HCT116 (cell line): ENCODE data around the gene OGN. TPM values are rescaled to one million over a fixed set of nuclear protein-coding genes. Genes with fewer than 3 reads are reported as not detected.

Source experiments
- ATAC-seq: fragments of 200-7000 bp; cut with Tn5 transposase; 2 replicates; pipeline ENCODE4 v1.9.1; 2020; ENCODE audit warnings: mild to moderate bottlenecking, moderate library complexity
- BruUV-seq: library from RNA; stranded (reverse); fragments of 400-500 nt; replicated peaks from 2 replicates; lab custom pipeline; 2021; lab: Mats Ljungman, UMichigan
- CTCF ChIA-PET: fragments of 300-600 bp; sonication (Branson Sonifier 250); formaldehyde crosslinking; loops from one replicate; lab custom pipeline; 2021; ENCODE audit warnings: antibody characterized with exemption; lab: Charles Lee
- POLR2A ChIA-PET: fragments of 300-600, 350-600 bp; sonication (Branson Sonifier 250); formaldehyde crosslinking; loops from one replicate; lab custom pipeline; 2021; ENCODE audit warnings: antibody characterized with exemption; lab: Charles Lee
- RAD21 ChIA-PET, 2 experiments: fragments of 300-600 bp; sonication (Branson Sonifier 250); formaldehyde crosslinking; loops; one replicate each; lab custom pipeline; 2023; ENCODE audit warnings: low total read pairs in 2 of 2; ENCODE audit not compliant: uncharacterized antibody in 2 of 2, unreplicated experiment in 2 of 2, low non-redundant PET in 1 of 2; lab: Charles Lee
- DNase-seq: peaks from one replicate; pipeline ENCODE4 v3.0.0-alpha.2; 2010; ENCODE audit warnings: low read depth, low spot score
- H2AFZ ChIP-seq: fragments of 200-600 bp; shearing (Covaris generic), sonication (generic); 2 replicates; pipeline ENCODE4 v1.6.1; 2017; ENCODE audit warnings: low read depth, mixed run types, mixed read lengths, antibody characterized with exemption, low read length; ENCODE audit not compliant: poor library complexity, severe bottlenecking
- H3K27ac ChIP-seq: 2 replicates; pipeline ENCODE4 v1.5.1; 2012; ENCODE audit warnings: low read depth, low read length
- H3K27me3 ChIP-seq: fragments of 200-600 bp; sonication (generic); 2 replicates; pipeline ENCODE4 v1.6.1; 2016; ENCODE audit warnings: mixed run types, low read length, mixed read lengths; ENCODE audit not compliant: insufficient read depth
- H3K36me3 ChIP-seq, 2 experiments: fragments of 200-500 bp in 1 of 2; fragments of 200-600 bp in 1 of 2; sonication (Bioruptor generic) in 1 of 2; sonication (generic) in 1 of 2; 2 replicates each; pipeline versions ENCODE4 v1.5.1 to v1.6.1; 2014 to 2016; ENCODE audit warnings: low read length in 2 of 2, inconsistent platforms in 1 of 2, mixed read lengths in 1 of 2, mixed run types in 1 of 2; ENCODE audit not compliant: insufficient read depth in 2 of 2, control insufficient read depth in 1 of 2
- H3K4me1 ChIP-seq, 2 experiments: fragments of 200-600 bp in 1 of 2; sonication (generic) in 1 of 2; 2 replicates each; pipeline versions ENCODE4 v1.5.1 to v1.6.1; 2012 to 2017; ENCODE audit warnings: low read length in 2 of 2, inconsistent platforms in 1 of 2, mild to moderate bottlenecking in 1 of 2, mixed read lengths in 1 of 2, mixed run types in 1 of 2, moderate library complexity in 1 of 2; ENCODE audit not compliant: insufficient read depth in 2 of 2, control insufficient read depth in 1 of 2
- H3K4me2 ChIP-seq: fragments of 200-600 bp; sonication (generic); 2 replicates; pipeline ENCODE4 v1.6.1; 2017; ENCODE audit warnings: mixed run types, low read length, mixed read lengths
- H3K4me3 ChIP-seq, 2 experiments: fragments of 200-600 bp in 1 of 2; sonication (generic) in 1 of 2; replicated peaks in 1 of 2; 2 replicates each; pipeline ENCODE4 v1.5.1; 2011 to 2016; ENCODE audit warnings: low read length in 2 of 2, control low read depth in 1 of 2, low read depth in 1 of 2, mild to moderate bottlenecking in 1 of 2, mixed read lengths in 1 of 2, mixed run types in 1 of 2
- H3K79me2 ChIP-seq: fragments of 200-600 bp; sonication (generic); 2 replicates; pipeline ENCODE4 v1.6.1; 2017; ENCODE audit warnings: mild to moderate bottlenecking, mixed run types, low read length, moderate library complexity, mixed read lengths; ENCODE audit not compliant: insufficient read depth
- H3K9ac ChIP-seq: fragments of 200-600 bp; sonication (generic); 2 replicates; pipeline ENCODE4 v1.6.1; 2016; ENCODE audit warnings: low read length, mixed read lengths
- H3K9me2 ChIP-seq: fragments of 200-600 bp; sonication (generic), shearing (Covaris generic); 2 replicates; pipeline ENCODE4 v1.6.1; 2017; ENCODE audit warnings: mixed run types, mild to moderate bottlenecking, moderate library complexity; ENCODE audit not compliant: insufficient read depth
- H3K9me3 ChIP-seq, 2 experiments: fragments of 200-500 bp in 1 of 2; fragments of 200-600 bp in 1 of 2; sonication (Bioruptor generic) in 1 of 2; sonication (generic) in 1 of 2; 2 replicates each; pipeline ENCODE4 v1.6.1; 2014 to 2017; ENCODE audit warnings: low read length in 2 of 2, mixed read lengths in 2 of 2, inconsistent platforms in 1 of 2, low read depth in 1 of 2, mild to moderate bottlenecking in 1 of 2, mixed run types in 1 of 2, moderate library complexity in 1 of 2; ENCODE audit not compliant: control insufficient read depth in 1 of 2, insufficient read depth in 1 of 2
- H4K20me1 ChIP-seq: fragments of 200-600 bp; sonication (generic), shearing (Covaris generic); 2 replicates; pipeline ENCODE4 v1.6.1; 2017; ENCODE audit warnings: mixed run types, mild to moderate bottlenecking, moderate library complexity; ENCODE audit not compliant: insufficient read depth
- CEBPB ChIP-seq: IDR thresholded peaks from 2 replicates; pipeline ENCODE4 v1.6.1; 2012; ENCODE audit warnings: low read depth
- EGR1 ChIP-seq: IDR thresholded peaks from 2 replicates; pipeline ENCODE4 v1.6.1; 2012; ENCODE audit warnings: low read depth
- ELF1 ChIP-seq: IDR thresholded peaks from 2 replicates; pipeline ENCODE4 v1.6.1; 2012; ENCODE audit warnings: low read depth, borderline replicate concordance
- EZH2 ChIP-seq: fragments of 200-600 bp; sonication (generic); IDR thresholded peaks from 2 replicates; pipeline ENCODE4 v1.6.1; 2017; ENCODE audit warnings: antibody characterized with exemption, mixed run types
- FOSL1 ChIP-seq: IDR thresholded peaks from 2 replicates; pipeline ENCODE4 v1.6.1; 2012; ENCODE audit warnings: low read depth
- JUND ChIP-seq: IDR thresholded peaks from 2 replicates; pipeline ENCODE4 v1.6.1; 2012
- POLR2AphosphoS5 ChIP-seq: IDR thresholded peaks from 2 replicates; pipeline ENCODE4 v1.6.1; 2011; ENCODE audit warnings: mild to moderate bottlenecking, low read depth, low read length, moderate library complexity
- SIN3A ChIP-seq: IDR thresholded peaks from 2 replicates; pipeline ENCODE4 v1.6.1; 2012; ENCODE audit warnings: low read depth
- TCF7L2 ChIP-seq: IDR thresholded peaks from 2 replicates; pipeline ENCODE4 v1.7.0; 2011; ENCODE audit warnings: borderline replicate concordance, inconsistent platforms; ENCODE audit not compliant: insufficient read depth, insufficient read length; ENCODE audit errors: extremely low read depth
- ZFX ChIP-seq: fragments of 450-650 bp; IDR thresholded peaks from 2 replicates; pipeline ENCODE4 v1.6.1; 2017
- intact Hi-C: fragments of 100-400 bp; cut with micrococcal nuclease; formaldehyde crosslinking; loops from 2 replicates; pipeline ENCODE4 v1.10.0; 2022
- total RNA-seq: library from RNA; stranded (reverse); gene quantifications from one replicate; pipeline ENCODE4 v1.2.1, GENCODE V29; 2021; ENCODE audit not compliant: unreplicated experiment
- TF ChIP-seq, protein P1 (sequence below): IDR thresholded peaks from 2 replicates; pipeline ENCODE4 v1.6.1; 2012; ENCODE audit warnings: low read depth
- TF ChIP-seq, protein P2 (sequence below): IDR thresholded peaks from 2 replicates; pipeline ENCODE4 v1.6.1; 2011; ENCODE audit warnings: mild to moderate bottlenecking, low read length, moderate library complexity; ENCODE audit not compliant: insufficient replicate concordance; ENCODE audit errors: extremely low read depth

Gene OGN
- total RNA-seq, 1 experiment from 2014 or later: 0.15 TPM

DNA sequence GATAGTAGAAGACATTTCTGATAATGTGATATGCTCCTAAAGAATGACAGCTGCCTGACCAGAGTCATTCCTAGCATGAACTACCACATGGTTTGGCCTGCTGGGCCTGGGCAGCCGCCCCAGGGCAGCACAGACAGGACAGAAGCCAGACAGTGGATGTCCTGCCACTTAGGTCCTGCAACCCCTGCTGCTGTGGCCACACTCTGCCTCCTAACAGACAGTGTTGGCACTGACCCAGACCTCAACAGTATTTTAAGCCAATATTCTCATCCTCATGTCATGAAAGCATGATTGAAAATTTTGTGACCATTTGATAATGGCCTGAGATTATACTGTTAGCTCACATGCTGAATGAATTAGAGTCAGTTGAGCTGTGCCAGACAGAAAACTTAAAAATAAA, 62.8 kb downstream of the OGN start:
- intact Hi-C loops: no loop called here
- H3K9me3 ChIP-seq: peaks cover 0 to 9% of the 10 kb centered on the region in 2 experiments; a peak in 1 of 4 replicates
- no peaks in the 10 kb centered on the region for H3K27me3 ChIP-seq
- no peak overlapping the region for H2AFZ ChIP-seq
- no peak overlapping the region for H3K4me2 ChIP-seq
- no peak for DNase-seq
- no peaks in the 10 kb centered on the region for H4K20me1 ChIP-seq
- RAD21 ChIA-PET: no interaction called here
- H3K27ac ChIP-seq: no peak overlapping the region
- peaks cover 0 to 19% of the 10 kb centered on the region in 2 experiments; a peak in 2 of 4 replicates for H3K36me3 ChIP-seq
- no peak overlapping the region for H3K4me3 ChIP-seq
- TF ChIP-seq ZFX: no peak
- TF ChIP-seq TCF7L2: no peak
- no peak for TF ChIP-seq JUND
- TF ChIP-seq, protein P1, sequence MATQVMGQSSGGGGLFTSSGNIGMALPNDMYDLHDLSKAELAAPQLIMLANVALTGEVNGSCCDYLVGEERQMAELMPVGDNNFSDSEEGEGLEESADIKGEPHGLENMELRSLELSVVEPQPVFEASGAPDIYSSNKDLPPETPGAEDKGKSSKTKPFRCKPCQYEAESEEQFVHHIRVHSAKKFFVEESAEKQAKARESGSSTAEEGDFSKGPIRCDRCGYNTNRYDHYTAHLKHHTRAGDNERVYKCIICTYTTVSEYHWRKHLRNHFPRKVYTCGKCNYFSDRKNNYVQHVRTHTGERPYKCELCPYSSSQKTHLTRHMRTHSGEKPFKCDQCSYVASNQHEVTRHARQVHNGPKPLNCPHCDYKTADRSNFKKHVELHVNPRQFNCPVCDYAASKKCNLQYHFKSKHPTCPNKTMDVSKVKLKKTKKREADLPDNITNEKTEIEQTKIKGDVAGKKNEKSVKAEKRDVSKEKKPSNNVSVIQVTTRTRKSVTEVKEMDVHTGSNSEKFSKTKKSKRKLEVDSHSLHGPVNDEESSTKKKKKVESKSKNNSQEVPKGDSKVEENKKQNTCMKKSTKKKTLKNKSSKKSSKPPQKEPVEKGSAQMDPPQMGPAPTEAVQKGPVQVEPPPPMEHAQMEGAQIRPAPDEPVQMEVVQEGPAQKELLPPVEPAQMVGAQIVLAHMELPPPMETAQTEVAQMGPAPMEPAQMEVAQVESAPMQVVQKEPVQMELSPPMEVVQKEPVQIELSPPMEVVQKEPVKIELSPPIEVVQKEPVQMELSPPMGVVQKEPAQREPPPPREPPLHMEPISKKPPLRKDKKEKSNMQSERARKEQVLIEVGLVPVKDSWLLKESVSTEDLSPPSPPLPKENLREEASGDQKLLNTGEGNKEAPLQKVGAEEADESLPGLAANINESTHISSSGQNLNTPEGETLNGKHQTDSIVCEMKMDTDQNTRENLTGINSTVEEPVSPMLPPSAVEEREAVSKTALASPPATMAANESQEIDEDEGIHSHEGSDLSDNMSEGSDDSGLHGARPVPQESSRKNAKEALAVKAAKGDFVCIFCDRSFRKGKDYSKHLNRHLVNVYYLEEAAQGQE: no peak
- TF ChIP-seq CEBPB: no peak
- no peak for TF ChIP-seq FOSL1
- TF ChIP-seq ELF1: no peak
- no peak for TF ChIP-seq SIN3A
- TF ChIP-seq POLR2AphosphoS5: no peak
- TF ChIP-seq, protein P2, sequence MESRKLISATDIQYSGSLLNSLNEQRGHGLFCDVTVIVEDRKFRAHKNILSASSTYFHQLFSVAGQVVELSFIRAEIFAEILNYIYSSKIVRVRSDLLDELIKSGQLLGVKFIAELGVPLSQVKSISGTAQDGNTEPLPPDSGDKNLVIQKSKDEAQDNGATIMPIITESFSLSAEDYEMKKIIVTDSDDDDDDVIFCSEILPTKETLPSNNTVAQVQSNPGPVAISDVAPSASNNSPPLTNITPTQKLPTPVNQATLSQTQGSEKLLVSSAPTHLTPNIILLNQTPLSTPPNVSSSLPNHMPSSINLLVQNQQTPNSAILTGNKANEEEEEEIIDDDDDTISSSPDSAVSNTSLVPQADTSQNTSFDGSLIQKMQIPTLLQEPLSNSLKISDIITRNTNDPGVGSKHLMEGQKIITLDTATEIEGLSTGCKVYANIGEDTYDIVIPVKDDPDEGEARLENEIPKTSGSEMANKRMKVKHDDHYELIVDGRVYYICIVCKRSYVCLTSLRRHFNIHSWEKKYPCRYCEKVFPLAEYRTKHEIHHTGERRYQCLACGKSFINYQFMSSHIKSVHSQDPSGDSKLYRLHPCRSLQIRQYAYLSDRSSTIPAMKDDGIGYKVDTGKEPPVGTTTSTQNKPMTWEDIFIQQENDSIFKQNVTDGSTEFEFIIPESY: no peak
- TF ChIP-seq EGR1: no peak
- TF ChIP-seq EZH2: no peak
- H3K4me1 ChIP-seq: no peaks in the 10 kb centered on the region
- no peaks in the 10 kb centered on the region for H3K79me2 ChIP-seq
- POLR2A ChIA-PET: no interaction called here
- H3K9me2 ChIP-seq: no peaks in the 10 kb centered on the region
- H3K9ac ChIP-seq: no peak overlapping the region
- BruUV-seq: no TSS peak
- CTCF ChIA-PET: no interaction called here
- no peak for ATAC-seq
